GM12878 (cell line): Measurements from ENCODE around the gene FRMD8.

Experiments used
- BRCA1 ChIP-seq: IDR thresholded peaks from 2 replicates; pipeline ENCODE4 v1.6.1; 2011; ENCODE audit warnings: low read depth, low read length, improper control_type of control experiment
- CBX3 ChIP-seq: fragments of 200-600 bp; sonication (generic); IDR thresholded peaks from 2 replicates; pipeline ENCODE4 v1.6.1; 2016; ENCODE audit warnings: low read depth, borderline replicate concordance
- CHD1 ChIP-seq: IDR thresholded peaks from 2 replicates; pipeline ENCODE4 v1.6.1; 2012; ENCODE audit warnings: low read depth, low read length, improper control_type of control experiment
- GABPA ChIP-seq: IDR thresholded peaks from 2 replicates; pipeline ENCODE4 v1.6.1; 2014; ENCODE audit warnings: antibody characterized with exemption, low read depth, mild to moderate bottlenecking, inconsistent platforms
- NFIC ChIP-seq: IDR thresholded peaks from 2 replicates; pipeline ENCODE4 v1.6.1; 2012; ENCODE audit warnings: low read depth, mild to moderate bottlenecking, inconsistent platforms, low read length, moderate library complexity
- NFYA ChIP-seq: IDR thresholded peaks from 2 replicates; pipeline ENCODE4 v1.6.1; 2011; ENCODE audit warnings: low read depth, mild to moderate bottlenecking, low read length, improper control_type of control experiment, borderline replicate concordance
- POLR2AphosphoS5 ChIP-seq: IDR thresholded peaks from 2 replicates; pipeline ENCODE4 v1.6.1; 2011; ENCODE audit warnings: mild to moderate bottlenecking, low read length, inconsistent platforms
- RAD21 ChIP-seq: IDR thresholded peaks from 2 replicates; pipeline ENCODE4 v1.6.1; 2011; ENCODE audit warnings: mild to moderate bottlenecking, low read depth, low read length, moderate library complexity; ENCODE audit not compliant: insufficient read depth
- RB1 ChIP-seq: fragments of 450-650 bp; formaldehyde crosslinking; IDR thresholded peaks from 2 replicates; pipeline ENCODE4 v1.6.1; 2017; ENCODE audit warnings: mild to moderate bottlenecking, borderline replicate concordance
- SREBF2 ChIP-seq: IDR thresholded peaks from 2 replicates; pipeline ENCODE4 v1.6.1; 2012; ENCODE audit warnings: mild to moderate bottlenecking, low read length
- TF ChIP-seq, protein P1 (sequence below): fragments of 450-650 bp; IDR thresholded peaks from 2 replicates; pipeline ENCODE4 v1.6.1; 2017; ENCODE audit warnings: borderline replicate concordance
- TF ChIP-seq, protein P2 (sequence below): IDR thresholded peaks from 2 replicates; pipeline ENCODE4 v1.6.1; 2012; ENCODE audit warnings: low read depth, low read length, improper control_type of control experiment
- TF ChIP-seq, protein P3 (sequence below), 3 experiments: IDR thresholded peaks in 2 of 3; conservative IDR thresholded peaks in 1 of 3; 2 replicates each; pipeline ENCODE4 v1.5.1; 2011; ENCODE audit warnings: low read depth in 3 of 3, low read length in 3 of 3, mild to moderate bottlenecking in 3 of 3, control low read depth in 2 of 3, moderate library complexity in 2 of 3, inconsistent platforms in 1 of 3, mixed read lengths in 1 of 3; ENCODE audit not compliant: control insufficient read depth in 2 of 3, insufficient read depth in 1 of 3; ENCODE audit errors: extremely low read depth in 1 of 3

DNA sequence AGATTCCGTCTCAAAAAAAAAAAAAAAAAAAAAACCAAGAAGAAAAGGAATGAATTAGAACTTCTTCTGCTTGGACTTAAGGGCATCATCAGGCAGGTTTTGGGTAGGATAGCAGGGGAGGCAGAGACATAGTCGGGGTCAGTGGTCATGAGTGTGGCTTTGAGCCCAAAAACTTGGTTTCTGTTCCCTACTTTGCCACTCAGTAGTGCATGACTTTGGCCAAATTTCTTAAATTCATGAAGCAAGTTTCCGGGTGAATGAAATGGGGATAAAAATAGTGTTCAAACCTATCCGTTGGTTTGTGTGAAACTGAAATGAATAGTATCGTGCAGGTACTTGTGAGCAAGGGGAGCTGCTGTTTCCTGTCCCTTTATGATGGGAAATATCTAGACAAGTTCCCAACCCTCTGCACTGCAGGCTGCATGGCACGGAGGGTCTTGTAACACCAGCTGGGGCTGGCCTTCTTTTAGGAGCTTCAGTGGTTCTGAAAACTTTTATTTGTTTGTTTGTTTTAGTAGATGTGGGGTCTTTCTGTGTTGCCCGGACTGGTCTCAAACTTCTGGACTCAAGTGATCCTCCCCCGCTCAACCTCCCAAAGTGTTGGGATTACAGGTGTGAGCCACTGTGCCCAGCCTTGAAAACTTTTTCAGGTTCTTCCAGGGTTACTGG, 54.5 kb downstream of the FRMD8 start:
- TF ChIP-seq CBX3, result no peak
- peak; percentile 96 for TF ChIP-seq NFIC
- TF ChIP-seq CHD1, result no peak
- no peak for TF ChIP-seq BRCA1
- TF ChIP-seq RB1, result no peak
- TF ChIP-seq GABPA, result peak; percentile 58; the same call in 1 of the 2 replicates
- no peak for TF ChIP-seq NFYA
- TF ChIP-seq, protein P1, sequence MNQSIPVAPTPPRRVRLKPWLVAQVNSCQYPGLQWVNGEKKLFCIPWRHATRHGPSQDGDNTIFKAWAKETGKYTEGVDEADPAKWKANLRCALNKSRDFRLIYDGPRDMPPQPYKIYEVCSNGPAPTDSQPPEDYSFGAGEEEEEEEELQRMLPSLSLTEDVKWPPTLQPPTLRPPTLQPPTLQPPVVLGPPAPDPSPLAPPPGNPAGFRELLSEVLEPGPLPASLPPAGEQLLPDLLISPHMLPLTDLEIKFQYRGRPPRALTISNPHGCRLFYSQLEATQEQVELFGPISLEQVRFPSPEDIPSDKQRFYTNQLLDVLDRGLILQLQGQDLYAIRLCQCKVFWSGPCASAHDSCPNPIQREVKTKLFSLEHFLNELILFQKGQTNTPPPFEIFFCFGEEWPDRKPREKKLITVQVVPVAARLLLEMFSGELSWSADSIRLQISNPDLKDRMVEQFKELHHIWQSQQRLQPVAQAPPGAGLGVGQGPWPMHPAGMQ, result peak; percentile 43; the same call in 1 of the 2 replicates
- no peak for TF ChIP-seq RAD21
- TF ChIP-seq, protein P2, sequence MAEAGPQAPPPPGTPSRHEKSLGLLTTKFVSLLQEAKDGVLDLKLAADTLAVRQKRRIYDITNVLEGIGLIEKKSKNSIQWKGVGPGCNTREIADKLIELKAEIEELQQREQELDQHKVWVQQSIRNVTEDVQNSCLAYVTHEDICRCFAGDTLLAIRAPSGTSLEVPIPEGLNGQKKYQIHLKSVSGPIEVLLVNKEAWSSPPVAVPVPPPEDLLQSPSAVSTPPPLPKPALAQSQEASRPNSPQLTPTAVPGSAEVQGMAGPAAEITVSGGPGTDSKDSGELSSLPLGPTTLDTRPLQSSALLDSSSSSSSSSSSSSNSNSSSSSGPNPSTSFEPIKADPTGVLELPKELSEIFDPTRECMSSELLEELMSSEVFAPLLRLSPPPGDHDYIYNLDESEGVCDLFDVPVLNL, result no peak
- TF ChIP-seq, protein P3, sequence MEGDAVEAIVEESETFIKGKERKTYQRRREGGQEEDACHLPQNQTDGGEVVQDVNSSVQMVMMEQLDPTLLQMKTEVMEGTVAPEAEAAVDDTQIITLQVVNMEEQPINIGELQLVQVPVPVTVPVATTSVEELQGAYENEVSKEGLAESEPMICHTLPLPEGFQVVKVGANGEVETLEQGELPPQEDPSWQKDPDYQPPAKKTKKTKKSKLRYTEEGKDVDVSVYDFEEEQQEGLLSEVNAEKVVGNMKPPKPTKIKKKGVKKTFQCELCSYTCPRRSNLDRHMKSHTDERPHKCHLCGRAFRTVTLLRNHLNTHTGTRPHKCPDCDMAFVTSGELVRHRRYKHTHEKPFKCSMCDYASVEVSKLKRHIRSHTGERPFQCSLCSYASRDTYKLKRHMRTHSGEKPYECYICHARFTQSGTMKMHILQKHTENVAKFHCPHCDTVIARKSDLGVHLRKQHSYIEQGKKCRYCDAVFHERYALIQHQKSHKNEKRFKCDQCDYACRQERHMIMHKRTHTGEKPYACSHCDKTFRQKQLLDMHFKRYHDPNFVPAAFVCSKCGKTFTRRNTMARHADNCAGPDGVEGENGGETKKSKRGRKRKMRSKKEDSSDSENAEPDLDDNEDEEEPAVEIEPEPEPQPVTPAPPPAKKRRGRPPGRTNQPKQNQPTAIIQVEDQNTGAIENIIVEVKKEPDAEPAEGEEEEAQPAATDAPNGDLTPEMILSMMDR (IDR thresholded peaks at IDR 0.05 in 2 of 3, conservative IDR thresholded peaks at IDR 0.05 in 1 of 3; ENCODE audit: control insufficient read depth in 2 of 3, extremely low read depth in 1 of 3, insufficient read depth in 1 of 3, low read depth in 3 of 3, low read length in 3 of 3), result no peak
- TF ChIP-seq POLR2AphosphoS5, result peak; percentile 59; the same call in 1 of the 2 replicates
- no peak for TF ChIP-seq SREBF2
